ENCODE measurements around the gene UBE2R2. TPM values are rescaled to one million over a fixed set of nuclear protein-coding genes. Genes with fewer than 3 reads are reported as not detected.

The UBE2R2 gene
- total and polyA plus RNA-seq, 2 of the 4 experiments (the other 2 are of a cell fraction): 12.7 to 24.8 TPM

GRCh38 chr9:33797837-33798236, 19.1 kb upstream of the UBE2R2 start:
- no peaks in the 10 kb centered on the region for H3K79me1 ChIP-seq (ENCODE audit: low read depth in 1 of 2, low read length in 2 of 2)
- H4K91ac ChIP-seq (ENCODE audit: insufficient read depth, low read depth, low read length): no peak overlapping the region
- H3K14ac ChIP-seq (replicated peaks; ENCODE audit: low read depth, low read length): no peak overlapping the region
- dilution Hi-C loops (cut with HindIII; ENCODE audit: low sequenced_read_pairs, unreplicated experiment) (no loop called here), intact Hi-C loops (cut with micrococcal nuclease) (no loop called here), in situ Hi-C loops (cut with MboI; ENCODE audit: low sequenced_read_pairs) (no loop called here)
- BruUV-seq (replicated peaks): no TSS peak
- H3K4me1 ChIP-seq (ENCODE audit: control insufficient read depth, insufficient read depth, low read length): no peaks in the 10 kb centered on the region
- no peak for DNase-seq
- ChIA-PET POLR2A (ENCODE audit: unreplicated experiment) (no interaction called here), CTCF (no interaction called here)
- no peak for ATAC-seq (ENCODE audit: low read depth)
- no peak overlapping the region for H2BK120ac ChIP-seq (ENCODE audit: low read depth, low read length)
- no peak overlapping the region for H3K56ac ChIP-seq (ENCODE audit: extremely low read depth, insufficient read depth, low read length)
- no peak overlapping the region for H2BK5ac ChIP-seq (ENCODE audit: low read depth, low read length, poor library complexity, severe bottlenecking)
- peaks cover 23% of the 10 kb centered on the region for H3K27me3 ChIP-seq (ENCODE audit: control insufficient read depth, insufficient read depth, low read length)
- H2AK5ac ChIP-seq (ENCODE audit: low read depth, low read length): no peak overlapping the region
- no peak overlapping the region for H3K18ac ChIP-seq (ENCODE audit: low read depth, low read length)
- no peak overlapping the region for H2AK9ac ChIP-seq (replicated peaks; ENCODE audit: low read depth, low read length, poor library complexity)
- no peak overlapping the region for H3K4me2 ChIP-seq (ENCODE audit: low read depth, low read length)
- H4K20me1 ChIP-seq (ENCODE audit: insufficient read depth, low read length): no peaks in the 10 kb centered on the region
- H3K36me3 ChIP-seq (ENCODE audit: control insufficient read depth, insufficient read depth, low read length): no peaks in the 10 kb centered on the region
- H3K9me3 ChIP-seq (ENCODE audit: control insufficient read depth, insufficient read depth, low read length): peaks cover 6% of the 10 kb centered on the region
- H3K4ac ChIP-seq (ENCODE audit: low read depth, low read length): no peak overlapping the region
- no peak overlapping the region for H2BK15ac ChIP-seq (ENCODE audit: low read depth, low read length)
- no peak overlapping the region for H3K27ac ChIP-seq (ENCODE audit: insufficient read depth, low read length)
- H2AFZ ChIP-seq (replicated peaks; ENCODE audit: low read length, poor library complexity): no peak overlapping the region
- no peak overlapping the region for H4K8ac ChIP-seq (ENCODE audit: low read depth in 2 of 2, low read length in 2 of 2)
- H4K5ac ChIP-seq (ENCODE audit: low read depth, low read length): no peak overlapping the region
- H3K23ac ChIP-seq (ENCODE audit: low read depth, low read length): no peak overlapping the region
- no peak overlapping the region for H3K4me3 ChIP-seq (ENCODE audit: insufficient read depth, low read depth, low read length)
- no peak overlapping the region for H3K9ac ChIP-seq (ENCODE audit: low read depth, low read length)
- 43% methylated on average over 4 of the region's 8 CpGs; no CpG with 5 or more reads in 1 of the 2 experiments for WGBS, 2 experiments (ENCODE audit: extremely low coverage in 2 of 2, insufficient read length in 1 of 2)
- TF ChIP-seq RFX5 (IDR thresholded peaks at IDR 0.05; ENCODE audit: low read depth, low read length) (no peak), RCOR1 (IDR thresholded peaks at IDR 0.05; ENCODE audit: insufficient replicate concordance, low read length) (no peak), POLR2A (IDR thresholded peaks at IDR 0.05; ENCODE audit: low read depth, low read length) (no peak), MAZ (IDR thresholded peaks at IDR 0.05; ENCODE audit: borderline replicate concordance, low read depth, low read length) (no peak), MXI1 (IDR thresholded peaks at IDR 0.05; ENCODE audit: borderline replicate concordance, low read depth, low read length) (no peak)
- no peak overlapping the region for H2BK20ac ChIP-seq (ENCODE audit: low read depth, low read length)
- H3K9me1 ChIP-seq (ENCODE audit: insufficient read depth, low read length): peaks cover 5% of the 10 kb centered on the region
